Measurements from ENCODE around the gene TNK2.
"Not testable (repeated sequence)": the region's sequence is repeated elsewhere in the genome, so short reads cannot be mapped to it uniquely, and the experiment has no call there.

Gene TNK2

DNA sequence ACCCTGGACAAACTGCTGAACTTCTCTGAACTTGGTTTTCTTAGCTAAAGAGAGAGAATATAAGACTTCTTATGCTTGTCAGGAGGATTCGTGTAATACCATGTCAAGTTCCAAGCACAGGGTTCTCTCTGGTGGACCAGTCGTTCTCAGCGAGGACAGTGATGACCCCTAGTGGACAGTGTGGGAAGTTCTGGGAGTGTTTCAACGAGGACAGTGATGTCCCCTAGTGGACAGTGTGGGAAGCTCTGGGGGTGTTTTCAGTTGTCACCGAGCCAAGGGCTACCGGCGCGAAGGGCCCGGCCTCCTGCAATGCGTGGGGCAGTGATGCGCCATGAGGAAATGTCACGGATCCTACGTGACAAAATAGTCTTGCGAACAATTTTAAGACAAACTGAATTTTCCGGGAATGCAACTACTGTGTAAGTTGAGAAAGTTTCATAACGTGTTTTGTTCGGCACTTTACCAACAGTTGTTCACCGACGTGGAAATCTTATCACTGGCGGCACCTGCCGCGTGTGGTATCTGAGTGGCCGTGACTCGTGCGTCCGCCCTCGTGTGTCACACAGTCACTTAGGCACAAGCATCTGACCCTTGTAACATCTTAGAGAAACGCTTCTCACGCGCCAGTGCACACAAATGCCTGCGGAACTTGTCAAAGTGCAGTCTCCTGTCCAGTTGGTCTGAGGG is 57.4 kb downstream of the TNK2 start:
- peak; percentile 58 to 84 (median 75) for DNase-seq (ENCODE audit: low read depth in 3 of 3)

GRCh38 chr3:195849322-195850074 is 58.9 kb downstream of the TNK2 start:
- DNase-seq (ENCODE audit: low read depth in 3 of 3): no peak

DNA sequence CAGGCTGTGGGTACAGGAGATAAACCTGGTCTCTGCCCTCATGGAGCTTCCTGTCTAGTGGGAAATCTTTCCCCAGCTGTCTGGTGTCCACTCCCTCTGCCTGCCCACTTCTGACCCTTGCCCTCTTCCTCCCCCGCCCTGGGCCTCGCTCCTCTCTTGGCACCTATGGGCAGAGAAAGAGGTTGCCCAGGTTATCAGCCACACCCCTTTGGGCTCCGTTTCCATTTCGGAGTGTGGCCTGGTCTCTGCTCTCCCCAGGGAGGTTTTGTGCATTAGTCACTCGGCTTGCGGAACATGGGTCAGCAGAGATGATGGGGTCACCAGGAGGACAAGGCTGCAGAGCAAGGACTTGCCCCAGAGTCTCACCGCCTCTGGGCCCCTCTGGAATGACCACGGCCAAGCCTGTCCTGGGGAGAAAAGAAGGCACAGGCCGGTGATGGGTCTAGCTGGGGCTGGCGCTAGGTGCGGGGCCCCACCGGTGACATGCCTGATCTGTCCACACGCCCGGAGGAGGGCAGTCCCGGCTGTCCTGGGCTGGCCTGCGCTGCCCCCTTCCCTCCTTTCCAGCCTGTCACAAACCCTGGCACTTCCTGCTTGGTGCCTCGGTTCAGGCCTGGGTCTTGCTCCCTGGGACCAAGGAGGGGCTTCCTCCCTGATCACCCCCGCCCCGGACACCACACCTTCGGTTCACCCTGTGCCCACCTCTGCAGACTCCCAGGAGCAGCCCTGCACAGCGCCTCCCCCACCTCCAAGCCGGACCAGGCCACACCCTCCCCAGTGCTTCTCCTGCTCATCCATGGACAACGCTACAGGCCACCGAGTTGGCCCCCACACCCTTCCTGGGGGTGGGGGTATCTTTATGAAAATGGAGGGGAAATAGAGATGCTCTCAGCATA is 61.0 kb downstream of the TNK2 start:
- no peak for DNase-seq (ENCODE audit: low read depth in 3 of 3)

DNA sequence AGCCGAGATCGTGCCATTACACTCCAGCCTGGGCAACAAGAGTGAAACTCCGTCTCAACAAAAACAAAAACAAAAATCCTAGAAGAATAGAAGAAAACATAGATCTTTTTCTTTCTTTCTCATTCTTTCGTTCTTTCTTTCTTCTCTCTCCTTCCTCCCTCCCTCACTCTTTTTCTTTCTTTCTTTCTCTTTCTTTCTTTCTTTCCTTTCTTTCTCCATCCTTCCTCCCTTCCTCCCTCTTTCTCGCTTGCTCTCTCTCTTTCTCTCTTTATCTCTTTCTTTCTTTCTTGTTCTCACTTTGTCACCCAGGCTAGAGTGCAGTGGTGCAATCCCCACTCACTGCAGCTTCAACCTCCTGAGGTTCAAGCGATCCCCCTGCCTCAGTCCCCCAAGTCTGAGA is 62.9 kb downstream of the TNK2 start:
- DNase-seq (ENCODE audit: low read depth in 3 of 3): no peak

GRCh38 chr3:195844671-195845218 is 63.6 kb downstream of the TNK2 start:
- no peak for DNase-seq (ENCODE audit: low read depth in 3 of 3)

- DNase-seq (ENCODE audit: low read depth in 3 of 3): no peak
Measured at GRCh38 chr3:195839260-195840010, 68.9 kb downstream of the TNK2 start.

DNA sequence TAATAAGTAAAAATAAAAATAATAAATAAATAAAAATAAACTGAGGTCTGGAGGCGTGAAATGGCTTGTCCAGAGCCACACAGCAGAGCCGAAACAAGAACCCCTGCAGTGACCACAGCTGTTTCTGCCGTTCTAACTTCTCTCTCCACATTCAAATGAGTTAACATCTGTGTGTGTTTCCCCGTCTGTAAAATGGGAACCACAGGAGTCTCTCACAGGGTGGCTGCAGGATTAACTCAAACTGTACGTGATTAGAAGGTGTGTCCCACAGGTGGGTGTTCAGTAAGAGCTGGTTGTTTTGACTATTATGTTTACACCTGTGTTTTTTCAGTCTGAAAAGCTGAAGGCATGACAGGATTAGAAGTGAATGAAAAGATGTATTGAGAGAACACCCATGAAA is 69.6 kb downstream of the TNK2 start:
- no peak for DNase-seq (ENCODE audit: low read depth in 3 of 3)

DNA sequence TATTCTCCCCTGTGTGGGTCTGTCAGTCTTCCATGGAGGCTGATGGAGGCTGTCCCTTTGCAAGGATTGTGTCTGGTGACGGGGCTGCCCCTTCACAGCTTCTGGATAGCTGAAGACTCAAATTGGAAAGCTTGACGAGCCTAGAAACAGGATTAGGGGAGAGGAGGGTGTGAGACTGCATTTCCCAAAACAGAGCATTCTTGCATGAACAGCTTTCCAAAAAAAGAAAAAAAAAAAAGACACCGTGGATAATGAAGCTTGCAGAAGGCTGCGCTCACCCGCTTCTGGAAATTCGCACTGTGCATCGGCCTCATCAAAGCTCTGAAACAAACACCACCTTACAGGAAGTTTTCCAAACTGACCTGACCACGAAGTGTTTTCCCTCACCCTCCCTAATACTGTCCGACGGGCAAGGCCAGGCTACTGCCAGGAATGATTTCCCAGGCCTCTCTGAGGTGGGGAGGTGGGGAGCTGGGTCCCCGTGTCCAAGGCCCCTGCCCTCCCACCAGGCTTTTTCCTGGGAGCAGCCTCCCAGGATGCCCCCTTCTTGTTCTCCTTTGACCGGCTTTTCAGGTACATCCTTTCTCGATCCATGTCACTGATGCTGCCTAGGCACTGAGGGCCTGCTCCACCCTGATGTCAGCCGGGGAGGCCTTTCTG is 71.7 kb downstream of the TNK2 start:
- DNase-seq (ENCODE audit: low read depth in 3 of 3): no peak

DNA sequence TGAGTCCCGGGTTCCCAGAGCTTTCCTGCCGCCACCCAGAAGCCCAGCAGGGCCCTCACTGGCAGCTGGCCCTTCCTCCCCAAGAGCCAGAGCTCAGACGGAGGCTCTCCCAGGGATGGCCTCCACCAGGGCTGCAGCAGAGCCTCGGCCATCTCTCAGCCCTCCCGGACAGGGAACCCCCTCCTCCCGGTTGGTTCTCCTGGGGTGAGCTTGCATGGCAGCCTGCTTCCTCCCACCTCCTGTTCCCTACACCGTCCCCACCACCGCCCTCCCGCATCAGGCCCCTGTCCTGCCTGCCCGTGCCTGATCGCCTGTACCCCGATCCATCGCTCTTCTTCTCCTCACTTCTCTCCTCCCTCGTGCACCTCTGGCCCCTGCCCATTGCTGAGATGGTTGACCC is 72.6 kb downstream of the TNK2 start:
- DNase-seq (ENCODE audit: low read depth in 3 of 3): no peak

GRCh38 chr3:195834675-195835583 is 73.4 kb downstream of the TNK2 start:
- no peak for DNase-seq (ENCODE audit: low read depth in 3 of 3)

GRCh38 chr3:195829897-195830254 is 78.5 kb downstream of the TNK2 start:
- no peak for DNase-seq (ENCODE audit: low read depth in 3 of 3)

DNA sequence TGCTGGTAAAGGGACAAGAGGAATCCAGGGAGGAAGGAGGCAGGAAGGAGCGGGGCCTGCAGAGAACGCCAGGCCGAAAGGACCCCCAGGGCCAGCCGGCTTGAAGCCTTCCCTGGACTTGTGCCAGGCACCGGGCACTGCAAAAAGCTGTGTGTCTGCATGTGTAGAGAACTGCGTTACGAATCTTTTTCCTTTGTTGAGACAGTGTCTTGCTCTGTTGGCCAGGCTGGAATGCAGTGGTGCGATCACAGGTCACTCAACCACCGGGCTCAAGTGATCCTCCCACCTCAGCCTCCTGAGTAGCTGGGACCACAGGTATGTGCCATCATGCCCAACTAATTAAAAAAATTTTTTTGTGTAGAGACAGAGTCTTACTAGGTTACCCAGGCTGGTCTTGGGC is 79.6 kb downstream of the TNK2 start:
- no peak for DNase-seq (ENCODE audit: low read depth in 3 of 3)

DNA sequence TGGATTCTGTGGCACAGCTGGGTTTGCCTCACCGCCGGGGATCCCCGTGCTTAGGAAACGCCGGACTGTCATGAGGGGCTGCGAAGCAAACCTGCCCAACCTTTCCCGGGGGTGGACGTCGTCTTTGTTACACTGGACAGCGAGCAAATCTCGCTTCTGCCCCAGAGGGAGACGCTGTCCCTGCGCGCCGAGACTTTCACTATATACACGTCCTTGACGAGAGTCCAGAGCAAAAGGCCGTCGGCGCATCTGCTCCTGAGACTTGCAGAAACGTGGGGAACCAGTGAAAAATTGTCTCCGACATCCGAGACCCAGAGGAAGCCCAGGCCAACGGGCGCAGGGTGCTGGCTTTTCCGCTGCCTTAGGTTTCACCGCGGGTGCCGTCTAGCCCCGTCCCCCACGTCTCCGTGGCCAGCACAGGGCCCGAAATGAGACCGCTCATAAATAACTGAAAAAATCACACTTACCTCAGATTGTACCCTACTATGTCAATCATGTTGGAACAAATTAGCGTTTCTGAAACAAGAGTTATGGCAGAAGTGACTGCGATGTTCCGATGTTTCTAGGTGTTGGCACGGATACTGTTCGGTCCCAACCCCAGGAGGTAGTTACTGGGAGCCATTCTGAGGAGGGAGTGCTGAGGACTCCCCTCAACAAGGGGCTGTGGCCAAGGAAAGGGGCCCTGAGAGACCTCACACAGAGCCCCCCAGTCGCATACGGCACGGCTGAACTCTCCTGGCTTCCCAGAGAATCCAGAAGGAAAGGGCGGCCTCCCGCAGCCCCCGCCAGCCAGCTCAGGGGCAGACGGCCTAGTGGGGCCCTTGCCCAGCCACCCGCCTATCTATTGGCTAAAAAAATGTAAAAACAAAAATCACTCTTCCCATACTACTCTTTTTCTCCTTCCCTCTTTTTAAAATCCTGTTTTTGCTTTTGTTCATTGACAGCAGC is 82.2 kb downstream of the TNK2 start:
- DNase-seq (ENCODE audit: low read depth in 3 of 3): no peak

DNA sequence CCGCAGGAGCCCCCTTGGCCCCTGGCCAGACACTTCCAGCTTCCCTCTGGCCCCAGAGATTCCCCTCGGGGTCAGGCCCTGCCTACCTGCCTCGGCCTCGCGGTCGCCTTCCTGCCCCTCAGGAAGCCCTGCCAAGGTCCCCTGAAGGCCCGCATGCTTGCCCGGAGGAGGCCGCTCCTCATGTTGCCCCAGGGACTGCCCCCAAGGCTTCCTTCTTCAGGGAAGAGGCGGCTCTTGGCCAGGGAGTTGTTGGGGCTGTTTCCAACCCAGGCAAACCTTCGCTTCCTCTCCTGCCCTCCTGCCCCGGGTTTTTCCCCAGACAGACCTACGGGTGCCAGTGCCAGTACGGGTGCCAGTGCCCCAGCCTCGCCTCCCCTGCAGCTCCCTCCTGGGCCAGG is 83.2 kb downstream of the TNK2 start:
- DNase-seq (ENCODE audit: low read depth in 3 of 3): no peak

DNA sequence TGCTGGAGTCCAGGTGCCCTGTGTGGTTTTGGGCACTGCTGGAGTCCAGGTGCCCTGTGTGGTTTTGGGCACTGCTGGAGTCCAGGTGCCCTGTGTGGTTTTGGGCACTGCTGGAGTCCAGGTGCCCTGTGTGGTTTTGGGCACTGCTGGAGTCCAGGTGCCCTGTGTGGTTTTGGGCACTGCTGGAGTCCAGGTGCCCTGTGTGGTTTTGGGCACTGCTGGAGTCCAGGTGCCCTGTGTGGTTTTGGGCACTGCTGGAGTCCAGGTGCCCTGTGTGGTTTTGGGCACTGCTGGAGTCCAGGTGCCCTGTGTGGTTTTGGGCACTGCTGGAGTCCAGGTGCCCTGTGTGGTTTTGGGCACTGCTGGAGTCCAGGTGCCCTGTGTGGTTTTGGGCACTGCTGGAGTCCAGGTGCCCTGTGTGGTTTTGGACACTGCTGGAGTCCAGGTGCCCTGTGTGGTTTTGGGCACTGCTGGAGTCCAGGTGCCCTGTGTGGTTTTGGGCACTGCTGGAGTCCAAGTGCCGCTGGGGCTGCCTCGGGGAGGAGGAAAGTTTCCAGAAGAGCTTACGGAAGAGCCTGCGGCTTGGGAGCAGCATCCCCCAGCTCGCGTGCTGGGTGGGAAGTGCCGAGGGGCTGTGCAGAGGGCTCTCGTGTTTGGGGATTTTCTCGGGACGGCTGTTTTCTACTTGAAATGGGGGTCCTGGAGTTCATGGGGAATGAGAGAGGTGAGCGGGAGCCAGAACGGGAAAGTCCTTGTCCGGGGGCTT is 83.7 kb downstream of the TNK2 start:
- DNase-seq (ENCODE audit: low read depth in 3 of 3): not testable (repeated sequence)

GRCh38 chr3:195823999-195824398 is 84.4 kb downstream of the TNK2 start:
- DNase-seq (ENCODE audit: low read depth in 3 of 3): no peak

- DNase-seq (ENCODE audit: low read depth in 3 of 3): no peak
Measured at GRCh38 chr3:195823280-195823679, 85.1 kb downstream of the TNK2 start.

GRCh38 chr3:195822131-195822696 is 86.1 kb downstream of the TNK2 start:
- DNase-seq (ENCODE audit: low read depth in 3 of 3): no peak

All from stimulated activated CD4-positive, alpha-beta T cell treated with anti-CD3 and anti-CD28 coated beads, TNF-alpha, amount 100 ng/mL, for 4 hours (primary cell).